Mesothelial cell of epicardium (in vitro differentiated cells): ENCODE data around the gene EVI5L. TPM values are rescaled to one million over a fixed set of nuclear protein-coding genes. Genes with fewer than 3 reads are reported as not detected.

Source experiments
- DNase-seq, 2 experiments: peaks; one replicate each; pipeline ENCODE4 v3.0.0; 2021; ENCODE audit warnings: low spot score in 2 of 2; ENCODE audit not compliant: unreplicated experiment in 2 of 2
- H3K27ac Mint-ChIP-seq: 2 replicates; pipeline ENCODE4 v1.8.0; 2021; ENCODE audit warnings: mixed read lengths
- H3K27me3 Mint-ChIP-seq: 2 replicates; pipeline ENCODE4 v1.8.0; 2021; ENCODE audit warnings: low read depth, mixed read lengths
- H3K36me3 Mint-ChIP-seq: 2 replicates; pipeline ENCODE4 v1.8.0; 2021; ENCODE audit warnings: mixed read lengths
- H3K4me1 Mint-ChIP-seq: 2 replicates; pipeline ENCODE4 v1.8.0; 2021; ENCODE audit warnings: mixed read lengths
- H3K4me3 Mint-ChIP-seq: 2 replicates; pipeline ENCODE4 v1.8.0; 2021; ENCODE audit warnings: mild to moderate bottlenecking, moderate library complexity, mixed read lengths
- H3K9me3 Mint-ChIP-seq: 2 replicates; pipeline ENCODE4 v1.8.0; 2021; ENCODE audit warnings: mixed read lengths
- CTCF ChIP-seq: fragments of 200-600 bp; sonication (generic); IDR thresholded peaks from one replicate; pipeline ENCODE4 v1.5.0; 2021; ENCODE audit warnings: antibody characterized with exemption; ENCODE audit not compliant: unreplicated experiment
- total RNA-seq: library from RNA; stranded (reverse); gene quantifications from 3 replicates; pipeline ENCODE4 v1.2.1, GENCODE V29; 2021

The EVI5L gene
- total RNA-seq, 1 donor from 2014 or later, result 21.7 TPM

- no peaks in the 10 kb centered on the region for H3K36me3 Mint-ChIP-seq
- H3K4me3 Mint-ChIP-seq, result peak overlapping the region; percentile 72
- H3K4me1 Mint-ChIP-seq, result peaks cover 16% of the 10 kb centered on the region
Measured at GRCh38 chr19:7832009-7832408, 2.0 kb downstream of the EVI5L start.

GRCh38 chr19:7832781-7833180 lies 2.8 kb downstream of the EVI5L start:
- H3K27ac Mint-ChIP-seq, result no peak overlapping the region
- H3K9me3 Mint-ChIP-seq, result no peaks in the 10 kb centered on the region
- DNase-seq, result no peak
- no peaks in the 10 kb centered on the region for H3K36me3 Mint-ChIP-seq
- peaks cover 16% of the 10 kb centered on the region for H3K4me1 Mint-ChIP-seq
- no peak for TF ChIP-seq CTCF
- H3K4me3 Mint-ChIP-seq, result peak overlapping the region; percentile 2
- peaks cover 13% of the 10 kb centered on the region for H3K27me3 Mint-ChIP-seq

More at GRCh38 chr19:7832009-7832408, 2.0 kb downstream of the EVI5L start:
- DNase-seq, result no peak
- Mint-ChIP-seq H3K27me3 (peaks cover 21% of the 10 kb centered on the region), H3K9me3 (no peaks in the 10 kb centered on the region), H3K27ac (no peak overlapping the region)
- no peak for TF ChIP-seq CTCF

- Mint-ChIP-seq H3K36me3 (no peaks in the 10 kb centered on the region), H3K9me3 (no peaks in the 10 kb centered on the region), H3K4me3 (no peak overlapping the region), H3K27me3 (peaks cover 10% of the 10 kb centered on the region), H3K27ac (no peak overlapping the region), H3K4me1 (peaks cover 18% of the 10 kb centered on the region)
- DNase-seq, result no peak
- no peak for TF ChIP-seq CTCF
Measured at GRCh38 chr19:7833225-7834099, 3.4 kb downstream of the EVI5L start.

GRCh38 chr19:7839476-7839875 lies 9.5 kb downstream of the EVI5L start:
- H3K9me3 Mint-ChIP-seq, result no peaks in the 10 kb centered on the region
- H3K27me3 Mint-ChIP-seq, result no peaks in the 10 kb centered on the region
- peaks cover 2% of the 10 kb centered on the region for H3K4me1 Mint-ChIP-seq
- TF ChIP-seq CTCF, result no peak
- H3K4me3 Mint-ChIP-seq, result no peak overlapping the region
- H3K36me3 Mint-ChIP-seq, result no peaks in the 10 kb centered on the region
- DNase-seq, result no peak
- H3K27ac Mint-ChIP-seq, result no peak overlapping the region

- no peak for TF ChIP-seq CTCF
- Mint-ChIP-seq H3K27ac (no peak overlapping the region), H3K36me3 (no peaks in the 10 kb centered on the region), H3K27me3 (no peaks in the 10 kb centered on the region), H3K4me1 (peaks cover 2% of the 10 kb centered on the region), H3K4me3 (no peak overlapping the region), H3K9me3 (no peaks in the 10 kb centered on the region)
- DNase-seq, result no peak
Measured at GRCh38 chr19:7840629-7841028, 10.6 kb downstream of the EVI5L start.
